Myocyte (in vitro differentiated cells): Measurements from ENCODE around the gene TMEM179. TPM values are rescaled to one million over a fixed set of nuclear protein-coding genes. Genes with fewer than 3 reads are reported as not detected.

Experiments
- DNase-seq: peaks from one replicate; pipeline ENCODE4 v3.0.0-alpha.2; 2012; ENCODE audit warnings: low read depth
- total RNA-seq: library from RNA; depleted of rRNA; stranded (reverse); fragments of >200 nt; gene quantifications from 2 replicates; pipeline ENCODE4 v1.2.3, GENCODE V29; 2014

TMEM179 gene
- total RNA-seq, 1 donor from 2014 or later, result not detected

DNA sequence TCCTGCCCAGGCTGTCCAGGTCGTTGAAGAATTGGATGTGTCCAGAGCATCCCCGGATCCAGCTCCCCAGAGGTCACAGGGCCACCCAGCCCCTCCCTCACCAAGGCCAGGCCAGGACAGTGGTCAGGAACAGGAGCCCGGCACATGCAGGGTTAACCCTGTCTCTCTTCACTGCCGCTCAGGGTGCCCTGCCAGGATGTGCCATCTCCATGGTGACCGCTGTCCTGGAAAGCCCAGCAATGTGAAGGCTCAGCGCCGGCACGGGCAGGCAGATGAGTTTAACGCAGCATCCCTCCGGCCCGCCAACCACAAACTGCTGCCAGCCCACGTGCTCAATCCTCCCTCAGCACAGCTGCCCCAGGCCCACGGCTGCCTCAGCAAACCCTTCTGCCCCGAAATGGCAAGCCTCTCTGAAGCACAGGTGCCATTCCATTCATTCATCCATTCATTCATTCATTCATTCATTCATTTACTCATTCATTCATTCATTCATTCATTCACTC is 4.4 kb downstream of the TMEM179 start:
- DNase-seq, result peak; percentile 72

- DNase-seq, result no peak
Measured at GRCh38 chr14:104599446-104599845, 5.1 kb downstream of the TMEM179 start.

DNA sequence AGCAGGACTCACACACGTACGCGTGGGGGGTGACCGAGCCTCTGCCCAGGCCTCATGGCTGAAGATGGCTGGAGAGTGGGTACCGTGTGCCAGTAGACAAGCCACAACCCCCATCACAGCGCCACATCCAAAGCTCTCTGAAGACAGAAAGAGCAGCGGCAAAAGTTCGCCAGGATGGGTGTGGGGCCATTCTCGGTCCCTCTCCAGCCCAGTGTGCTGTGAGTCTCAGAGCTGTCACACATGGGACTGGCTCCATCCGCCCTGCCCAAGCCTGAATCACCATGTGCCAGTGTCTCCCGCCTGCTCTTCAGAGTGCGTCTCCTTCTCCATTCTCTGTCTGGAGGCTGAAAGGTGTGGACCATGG is 5.7 kb downstream of the TMEM179 start:
- DNase-seq, result no peak

GRCh38 chr14:104598039-104598909 is 6.3 kb downstream of the TMEM179 start:
- peak; percentile 53 for DNase-seq

DNA sequence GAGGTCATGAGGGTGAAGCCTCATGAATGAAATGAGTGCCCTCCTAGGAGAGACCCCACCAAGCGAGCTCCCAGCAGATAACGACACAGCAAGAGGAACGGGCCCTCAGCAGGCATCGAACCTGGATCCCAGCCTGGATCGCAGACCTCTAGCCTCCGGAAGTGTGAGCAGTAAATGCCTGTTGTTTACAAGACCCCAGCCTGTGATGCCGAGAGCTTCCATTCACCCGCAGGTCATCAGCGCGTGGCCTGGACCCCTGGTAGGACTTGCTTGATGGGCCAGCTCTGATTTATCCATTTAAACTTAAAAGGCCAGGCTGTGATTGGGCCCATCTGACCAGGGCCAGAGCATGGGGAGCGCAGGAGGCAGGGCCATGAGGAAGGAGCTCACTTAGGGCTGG is 7.0 kb downstream of the TMEM179 start:
- DNase-seq, result no peak

- no peak for DNase-seq
Measured at GRCh38 chr14:104596927-104597351, 7.6 kb downstream of the TMEM179 start.

GRCh38 chr14:104596451-104596918 is 8.1 kb downstream of the TMEM179 start:
- no peak for DNase-seq

GRCh38 chr14:104595911-104596450 is 8.6 kb downstream of the TMEM179 start:
- no peak for DNase-seq

- no peak for DNase-seq
Measured at GRCh38 chr14:104595116-104595675, 9.4 kb downstream of the TMEM179 start.

- no peak for DNase-seq
Measured at GRCh38 chr14:104594310-104595046, 10.1 kb downstream of the TMEM179 start.

- no peak for DNase-seq
Measured at GRCh38 chr14:104593710-104594136, 10.8 kb downstream of the TMEM179 start.

DNA sequence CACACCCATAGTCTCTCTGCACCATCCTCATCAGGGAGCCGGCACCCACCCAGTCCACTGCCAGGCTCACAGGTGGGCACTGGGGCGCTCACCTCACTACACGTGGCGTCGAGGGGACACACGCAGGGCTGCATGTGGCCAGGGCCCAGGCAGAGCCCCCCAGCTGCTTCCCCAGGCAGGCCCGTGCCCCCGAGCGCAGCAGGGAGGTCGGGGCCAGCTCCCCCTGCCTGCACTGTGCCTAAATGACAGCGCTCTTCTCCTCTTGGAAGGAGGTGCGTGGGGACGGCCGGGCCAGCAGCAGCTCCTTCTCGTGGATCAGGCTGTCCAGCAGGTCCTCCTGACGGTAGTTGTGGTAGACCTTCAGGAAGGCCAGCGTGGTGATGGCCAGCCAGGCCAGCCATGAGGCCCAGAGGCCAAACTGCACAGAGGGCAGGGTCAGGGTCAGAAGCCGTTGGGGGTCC is 11.3 kb downstream of the TMEM179 start:
- no peak for DNase-seq

DNA sequence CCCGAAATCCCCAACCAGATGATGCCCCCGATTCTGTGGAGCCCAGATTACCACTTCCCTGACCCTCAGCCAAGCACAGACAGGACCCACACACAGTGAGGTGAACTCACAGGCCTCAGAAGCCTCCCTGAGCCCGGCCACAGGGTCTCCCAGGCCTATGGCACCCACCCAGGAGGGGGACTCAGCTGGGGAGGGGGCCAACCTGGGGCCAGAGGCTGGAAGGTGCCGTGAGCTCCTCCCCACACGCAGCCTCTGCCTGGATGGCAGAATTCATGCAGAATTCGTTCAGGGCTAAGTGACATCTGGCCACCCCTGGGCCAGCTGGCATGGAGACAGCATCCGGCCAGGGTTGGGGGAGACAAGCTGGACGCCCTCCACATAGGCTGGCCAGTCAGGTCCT is 11.8 kb downstream of the TMEM179 start:
- no peak for DNase-seq

GRCh38 chr14:104592292-104592672 is 12.3 kb downstream of the TMEM179 start:
- no peak for DNase-seq

- DNase-seq, result no peak
Measured at GRCh38 chr14:104591506-104592291, 12.9 kb downstream of the TMEM179 start.

DNA sequence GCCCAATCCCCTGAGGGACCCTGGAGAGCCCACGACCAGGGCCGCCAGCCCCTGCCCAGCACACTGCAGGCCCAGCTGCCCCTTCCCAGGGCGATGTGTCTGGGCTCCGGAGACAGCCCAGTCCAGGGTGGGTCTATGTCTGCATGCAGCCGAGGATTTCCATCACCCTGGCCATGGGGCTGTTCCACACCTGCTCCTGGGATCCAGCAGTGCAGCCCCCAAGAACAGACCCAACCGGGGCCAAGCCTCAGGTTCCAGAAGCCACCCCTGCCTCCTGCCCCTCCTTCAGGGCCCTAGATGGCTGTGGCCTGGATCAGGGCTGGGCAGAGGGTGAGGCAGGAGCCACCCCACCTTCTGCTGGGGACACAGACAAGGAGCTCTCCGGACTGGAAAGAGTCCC is 13.5 kb downstream of the TMEM179 start:
- DNase-seq, result no peak

GRCh38 chr14:104590240-104590965 is 14.2 kb downstream of the TMEM179 start:
- no peak for DNase-seq

DNA sequence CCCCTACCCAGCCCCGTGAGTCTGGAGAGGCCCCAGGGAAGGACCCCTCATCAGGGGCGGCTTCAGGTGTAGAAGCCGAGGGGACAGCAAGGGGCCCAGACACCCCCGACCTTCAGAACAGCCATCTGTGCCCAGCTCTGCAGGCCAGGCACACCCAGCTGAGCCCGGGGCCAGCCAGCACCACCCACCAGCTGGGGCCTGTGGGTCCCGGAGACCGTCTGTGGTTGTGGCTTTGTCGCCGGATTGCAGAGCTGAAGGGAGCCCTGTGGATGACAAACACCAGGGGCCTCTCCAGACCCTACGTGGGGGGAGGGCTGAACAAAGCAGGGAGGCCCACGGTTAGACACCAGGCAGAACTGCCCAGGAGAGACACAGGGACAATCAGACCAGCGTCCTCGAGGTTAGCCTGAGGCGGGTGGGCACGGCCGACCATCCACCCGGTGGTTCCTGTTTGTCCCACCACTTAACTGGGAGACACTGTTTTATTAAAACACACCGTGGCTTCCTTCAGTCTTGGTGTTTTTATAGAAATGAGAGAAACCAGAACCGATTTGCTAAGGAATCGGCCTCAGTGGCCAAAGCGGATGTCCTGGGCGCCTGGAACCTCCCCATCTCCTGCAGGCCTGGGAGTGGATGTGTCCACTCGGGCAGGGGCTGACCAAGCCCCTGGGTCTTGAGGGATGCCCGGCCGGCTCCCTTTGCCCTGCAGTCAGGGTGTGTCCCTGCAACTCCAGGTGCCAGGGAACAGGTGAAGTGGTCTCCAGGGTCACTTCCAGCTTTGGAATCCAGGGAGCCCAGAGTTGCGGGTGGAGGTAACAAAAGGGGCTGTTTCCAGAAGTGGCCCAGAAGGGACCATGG is 15.0 kb downstream of the TMEM179 start:
- peak; percentile 15 for DNase-seq
